ENCODE results near the gene BCAS3.

- TF ChIP-seq CTCF (IDR thresholded peaks at IDR 0.05; ENCODE audit: low read depth, low read length, missing input control), result no peak
- TF ChIP-seq REST (IDR thresholded peaks at IDR 0.05), result no peak
- TF ChIP-seq RXRA (IDR thresholded peaks at IDR 0.05), result no peak
- TF ChIP-seq FOXA1 (IDR thresholded peaks at IDR 0.05), result no peak
- no peak for TF ChIP-seq JUND (IDR thresholded peaks at IDR 0.05)
Measured at GRCh38 chr17:60740584-60740983, 62.9 kb downstream of the BCAS3 start.
